ENCODE results near the gene HTT-AS.

DNA sequence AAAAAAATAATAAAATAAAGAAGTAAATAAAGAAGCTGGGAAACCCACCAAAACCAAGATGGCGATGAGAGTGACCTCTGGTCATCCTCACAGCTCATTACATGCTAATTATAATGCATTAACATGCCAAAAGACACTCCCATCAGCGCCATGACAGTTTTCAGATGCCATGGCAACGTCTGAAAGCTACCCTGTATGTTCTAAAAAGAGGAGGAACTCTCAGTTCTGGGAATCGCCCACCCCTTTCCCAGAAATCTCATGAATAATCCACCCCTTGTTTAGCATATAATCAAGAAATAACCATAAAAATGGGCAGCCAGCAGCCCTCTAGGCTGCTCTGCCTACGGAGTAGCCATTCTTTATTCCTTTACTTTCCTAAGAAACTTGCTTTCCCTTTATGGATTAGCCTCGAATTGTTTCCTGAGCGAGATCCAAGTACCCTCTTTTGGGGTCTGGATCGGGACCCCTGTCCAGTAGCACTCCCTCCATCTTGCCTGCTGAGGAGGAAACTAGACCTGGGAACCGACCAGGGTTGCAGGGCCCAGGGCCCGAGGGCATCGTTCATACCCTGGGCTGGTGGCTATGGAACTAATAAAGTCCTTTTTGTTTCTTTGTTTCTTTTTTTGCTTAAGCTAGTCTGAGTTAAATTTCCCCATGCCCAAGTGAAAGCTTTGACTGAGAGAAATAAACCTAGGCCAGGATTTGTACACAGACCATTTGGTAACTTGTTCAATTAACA, 30.9 kb downstream of the HTT-AS start:
- TF ChIP-seq, protein P1, sequence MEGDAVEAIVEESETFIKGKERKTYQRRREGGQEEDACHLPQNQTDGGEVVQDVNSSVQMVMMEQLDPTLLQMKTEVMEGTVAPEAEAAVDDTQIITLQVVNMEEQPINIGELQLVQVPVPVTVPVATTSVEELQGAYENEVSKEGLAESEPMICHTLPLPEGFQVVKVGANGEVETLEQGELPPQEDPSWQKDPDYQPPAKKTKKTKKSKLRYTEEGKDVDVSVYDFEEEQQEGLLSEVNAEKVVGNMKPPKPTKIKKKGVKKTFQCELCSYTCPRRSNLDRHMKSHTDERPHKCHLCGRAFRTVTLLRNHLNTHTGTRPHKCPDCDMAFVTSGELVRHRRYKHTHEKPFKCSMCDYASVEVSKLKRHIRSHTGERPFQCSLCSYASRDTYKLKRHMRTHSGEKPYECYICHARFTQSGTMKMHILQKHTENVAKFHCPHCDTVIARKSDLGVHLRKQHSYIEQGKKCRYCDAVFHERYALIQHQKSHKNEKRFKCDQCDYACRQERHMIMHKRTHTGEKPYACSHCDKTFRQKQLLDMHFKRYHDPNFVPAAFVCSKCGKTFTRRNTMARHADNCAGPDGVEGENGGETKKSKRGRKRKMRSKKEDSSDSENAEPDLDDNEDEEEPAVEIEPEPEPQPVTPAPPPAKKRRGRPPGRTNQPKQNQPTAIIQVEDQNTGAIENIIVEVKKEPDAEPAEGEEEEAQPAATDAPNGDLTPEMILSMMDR (IDR thresholded peaks at IDR 0.05) = no peak
- TF ChIP-seq POLR2A (IDR thresholded peaks at IDR 0.05) (no peak), EP300 (IDR thresholded peaks at IDR 0.05) (no peak)

Data from stomach (tissue), 4 donors.